CD4-positive, alpha-beta memory T cell (primary cell): ENCODE data around the gene ZG16. TPM values are rescaled to one million over a fixed set of nuclear protein-coding genes. Genes with fewer than 3 reads are reported as not detected.
"Not testable (repeated sequence)": the region's sequence is repeated elsewhere in the genome, so short reads cannot be mapped to it uniquely, and the experiment has no call there.

Source experiments
- CTCF ChIA-PET: fragments of 350-600 bp; sonication (Branson Sonifier 250); formaldehyde crosslinking; loops from one replicate; lab custom pipeline; 2021; ENCODE audit warnings: inconsistent platforms; ENCODE audit not compliant: partially characterized antibody; lab: Charles Lee
- POLR2A ChIA-PET: fragments of 350-600 bp; sonication (Branson Sonifier 250); formaldehyde crosslinking; loops from one replicate; lab custom pipeline; 2021; ENCODE audit not compliant: partially characterized antibody; lab: Charles Lee
- DNase-seq, 5 donors: peaks; one replicate each; pipeline versions ENCODE4 v3.0.0 to v3.0.0-alpha.2; 2020 to 2022; ENCODE audit warnings: mixed read lengths in 1 of 5
- H3K27ac ChIP-seq: one replicate; pipeline ENCODE4 v1.7.0; 2013; ENCODE audit warnings: low read depth, low read length
- H3K27me3 ChIP-seq: 2 replicates; pipeline ENCODE4 v1.7.0; 2013; ENCODE audit warnings: mild to moderate bottlenecking, low read length, moderate library complexity; ENCODE audit not compliant: insufficient read depth
- H3K36me3 ChIP-seq: 2 replicates; pipeline ENCODE4 v1.7.0; 2013; ENCODE audit warnings: mild to moderate bottlenecking, low read length, moderate library complexity; ENCODE audit not compliant: insufficient read depth
- H3K4me1 ChIP-seq: 2 replicates; pipeline ENCODE4 v1.7.0; 2013; ENCODE audit warnings: mild to moderate bottlenecking, low read length, moderate library complexity; ENCODE audit not compliant: insufficient read depth
- H3K4me3 ChIP-seq, 2 donors: one replicate each; pipeline ENCODE4 v1.7.0; 2013; ENCODE audit warnings: low read length in 2 of 2, mild to moderate bottlenecking in 1 of 2
- H3K9me3 ChIP-seq, 2 donors: one replicate each; pipeline ENCODE4 v1.7.0; 2013; ENCODE audit warnings: low read length in 2 of 2, control low read depth in 1 of 2; ENCODE audit not compliant: control insufficient read depth in 1 of 2
- H3K27ac Mint-ChIP-seq, 7 donors: one replicate each; pipeline ENCODE4 v1.8.0; 2020 to 2021; ENCODE audit warnings: mixed read lengths in 7 of 7, mild to moderate bottlenecking in 6 of 7, inconsistent platforms in 3 of 7, moderate library complexity in 3 of 7
- H3K27me3 Mint-ChIP-seq, 2 donors: one replicate each; pipeline ENCODE4 v1.8.0; 2020 to 2021; ENCODE audit warnings: mixed read lengths in 2 of 2
- H3K36me3 Mint-ChIP-seq, 2 donors: one replicate each; pipeline ENCODE4 v1.8.0; 2020 to 2021; ENCODE audit warnings: mixed read lengths in 2 of 2, inconsistent platforms in 1 of 2, mild to moderate bottlenecking in 1 of 2
- H3K4me1 Mint-ChIP-seq, 4 donors: one replicate each; pipeline ENCODE4 v1.8.0; 2020 to 2021; ENCODE audit warnings: mixed read lengths in 4 of 4, mild to moderate bottlenecking in 1 of 4
- H3K4me3 Mint-ChIP-seq, 8 donors: one replicate each; pipeline ENCODE4 v1.8.0; 2020 to 2021; ENCODE audit warnings: mixed read lengths in 8 of 8, mild to moderate bottlenecking in 7 of 8, moderate library complexity in 6 of 8, inconsistent platforms in 3 of 8
- H3K9me3 Mint-ChIP-seq, 8 donors: one replicate each; pipeline ENCODE4 v1.8.0; 2020 to 2021; ENCODE audit warnings: mixed read lengths in 8 of 8, mild to moderate bottlenecking in 5 of 8, inconsistent platforms in 3 of 8, moderate library complexity in 1 of 8
- intact Hi-C: fragments of 100-400 bp; cut with micrococcal nuclease; formaldehyde crosslinking; loops from one replicate; pipeline ENCODE4 v1.15.1; 2023
- polyA plus RNA-seq, 2 donors: library from polyadenylated mRNA; unstranded; fragments of 300-500 nt; fragmentation: Illumina TruSeq; gene quantifications; one replicate each; pipeline ENCODE4 v1.2.3, GENCODE V29; 2021
- total RNA-seq, 2 experiments: library from RNA; stranded (reverse); gene quantifications; one replicate each; pipeline ENCODE4 v1.2.3, GENCODE V29; 2021

ZG16 gene
- total and polyA plus RNA-seq, 4 experiments from 2014 or later = not detected

DNA sequence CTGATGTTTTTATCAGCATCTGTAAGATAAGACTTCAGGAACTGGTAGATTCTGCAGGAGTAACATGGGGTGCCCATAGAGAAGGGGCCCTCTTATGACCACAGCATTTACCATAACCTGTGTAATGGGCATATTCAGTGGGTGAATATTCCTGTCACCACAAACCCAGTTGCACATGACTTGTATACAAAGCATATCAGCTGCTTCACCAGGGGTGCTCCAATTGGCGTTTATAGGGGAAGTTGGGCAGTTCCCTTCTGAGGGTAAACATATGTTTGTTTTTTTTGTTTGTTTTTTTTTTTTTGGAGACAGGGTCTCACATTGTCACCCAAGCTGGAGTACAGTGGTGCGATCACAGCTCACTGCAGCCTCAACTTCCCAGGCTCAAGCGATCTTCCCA is 11.5 kb upstream of the ZG16 start:
- no peak overlapping the region for H3K27ac ChIP-seq
- Mint-ChIP-seq H3K36me3 (no peaks in the 10 kb centered on the region), H3K27ac (no peak overlapping the region), H3K9me3 (no peaks in the 10 kb centered on the region), H3K4me1 (peaks cover 0 to 13% (median 2%) of the 10 kb centered on the region in 4 donors), H3K4me3 (no peak overlapping the region), H3K27me3 (no peaks in the 10 kb centered on the region)
- intact Hi-C loops = no loop called here
- no peaks in the 10 kb centered on the region for H3K9me3 ChIP-seq
- no peaks in the 10 kb centered on the region for H3K36me3 ChIP-seq
- CTCF ChIA-PET = interaction anchor here (0.6 to 1.2 kb wide), 2 partner anchors 18 to 50 kb away, joined by 3 to 4 read pairs; no protein-coding TSS in a partner anchor
- no peak overlapping the region for H3K4me3 ChIP-seq
- POLR2A ChIA-PET = no interaction called here
- H3K27me3 ChIP-seq = no peaks in the 10 kb centered on the region
- DNase-seq = no peak
- no peaks in the 10 kb centered on the region for H3K4me1 ChIP-seq

- Histone ChIP-seq H3K4me3 (no peak overlapping the region), H3K9me3 (no peaks in the 10 kb centered on the region), H3K4me1 (no peaks in the 10 kb centered on the region), H3K27me3 (no peaks in the 10 kb centered on the region), H3K36me3 (no peaks in the 10 kb centered on the region), H3K27ac (no peak overlapping the region)
- ChIA-PET CTCF (interaction anchor here (0.6 to 1.2 kb wide), 2 partner anchors 18 to 50 kb away, joined by 3 to 4 read pairs; no protein-coding TSS in a partner anchor), POLR2A (interaction anchor here (0.8 to 1.4 kb wide), 2 partner anchors 13 to 29 kb away, joined by 3 to 4 read pairs; no protein-coding TSS in a partner anchor)
- no peak for DNase-seq
- H3K9me3 Mint-ChIP-seq = no peaks in the 10 kb centered on the region
- H3K4me1 Mint-ChIP-seq = peaks cover 0 to 13% (median 2%) of the 10 kb centered on the region in 4 donors
- no peak overlapping the region for H3K4me3 Mint-ChIP-seq
- intact Hi-C loops = no loop called here
- H3K27ac Mint-ChIP-seq = no peak overlapping the region
- no peaks in the 10 kb centered on the region for H3K27me3 Mint-ChIP-seq
- no peaks in the 10 kb centered on the region for H3K36me3 Mint-ChIP-seq
Measured at GRCh38 chr16:29767062-29767461, 11.0 kb upstream of the ZG16 start.

- Histone ChIP-seq H3K27ac (no peak overlapping the region), H3K4me3 (no peak overlapping the region), H3K27me3 (no peaks in the 10 kb centered on the region), H3K9me3 (no peaks in the 10 kb centered on the region), H3K4me1 (no peaks in the 10 kb centered on the region), H3K36me3 (no peaks in the 10 kb centered on the region)
- H3K4me1 Mint-ChIP-seq = peaks cover 0 to 10% (median 2%) of the 10 kb centered on the region in 4 donors
- CTCF ChIA-PET = interaction anchor here (1.2 to 2.1 kb wide), 3 partner anchors 10 to 69 kb away, joined by 5 read pairs; no protein-coding TSS in a partner anchor
- no peaks in the 10 kb centered on the region for H3K27me3 Mint-ChIP-seq
- POLR2A ChIA-PET = interaction anchor here (0.6 to 1.8 kb wide), 4 partner anchors 12 to 31 kb away, joined by 3 to 7 read pairs (median 5); partner anchors contain the start of gene KIF22
- H3K27ac Mint-ChIP-seq = peak overlapping the region in 1 of 7 donors; percentile 29
- H3K4me3 Mint-ChIP-seq = no peak overlapping the region
- no peaks in the 10 kb centered on the region for H3K36me3 Mint-ChIP-seq
- intact Hi-C loops = no loop called here
- no peaks in the 10 kb centered on the region for H3K9me3 Mint-ChIP-seq
- DNase-seq = no peak
Measured at GRCh38 chr16:29769507-29769906, 8.5 kb upstream of the ZG16 start.

DNA sequence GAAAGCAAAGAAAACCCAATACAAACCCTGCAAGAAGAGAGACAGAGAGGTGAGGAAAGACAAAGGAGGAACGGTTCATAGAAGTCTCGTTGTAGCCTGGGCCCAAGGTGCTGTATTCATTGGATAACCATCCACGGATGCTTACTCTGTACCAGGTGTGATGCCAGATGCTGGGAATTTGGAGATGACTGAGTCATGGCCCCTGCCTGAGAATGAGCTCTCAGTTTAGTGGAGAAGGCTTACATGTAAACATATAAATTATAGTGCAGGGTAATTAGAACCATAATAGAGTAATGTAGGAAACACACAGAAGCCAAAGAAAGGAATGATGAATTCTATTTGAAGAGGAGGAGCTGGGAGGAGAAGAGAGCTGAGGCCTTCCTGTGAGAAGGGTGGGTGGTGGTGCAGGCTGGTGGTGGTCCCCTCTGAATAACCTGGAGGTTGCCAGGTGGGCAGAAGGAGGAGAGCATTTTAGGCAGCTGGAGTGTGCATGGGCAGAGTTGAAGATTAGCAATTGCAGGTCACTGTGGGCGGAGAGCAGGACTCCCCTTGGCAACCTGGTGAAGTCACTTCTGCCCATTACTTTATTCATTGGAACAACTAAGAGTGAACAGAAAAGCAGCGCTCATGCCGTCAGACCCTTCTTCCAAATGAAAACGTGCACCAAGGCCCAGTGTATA is 7.7 kb upstream of the ZG16 start:
- Mint-ChIP-seq H3K27ac (peak overlapping the region in 3 of 7 donors; percentile 4 to 51 (median 30)), H3K4me3 (peak overlapping the region in 1 of 8 donors; percentile 17), H3K36me3 (no peaks in the 10 kb centered on the region), H3K9me3 (no peaks in the 10 kb centered on the region), H3K4me1 (peaks cover 0 to 8% (median 2%) of the 10 kb centered on the region in 4 donors), H3K27me3 (no peaks in the 10 kb centered on the region)
- Histone ChIP-seq H3K4me3 (no peak overlapping the region), H3K27me3 (no peaks in the 10 kb centered on the region), H3K27ac (no peak overlapping the region), H3K4me1 (no peaks in the 10 kb centered on the region), H3K36me3 (no peaks in the 10 kb centered on the region), H3K9me3 (no peaks in the 10 kb centered on the region)
- ChIA-PET CTCF (no interaction called here), POLR2A (interaction anchor here (1.0 to 1.8 kb wide), 3 partner anchors 20 to 38 kb away, joined by 3 to 7 read pairs (median 5); partner anchors contain the start of gene KIF22)
- intact Hi-C loops = no loop called here
- no peak for DNase-seq

DNA sequence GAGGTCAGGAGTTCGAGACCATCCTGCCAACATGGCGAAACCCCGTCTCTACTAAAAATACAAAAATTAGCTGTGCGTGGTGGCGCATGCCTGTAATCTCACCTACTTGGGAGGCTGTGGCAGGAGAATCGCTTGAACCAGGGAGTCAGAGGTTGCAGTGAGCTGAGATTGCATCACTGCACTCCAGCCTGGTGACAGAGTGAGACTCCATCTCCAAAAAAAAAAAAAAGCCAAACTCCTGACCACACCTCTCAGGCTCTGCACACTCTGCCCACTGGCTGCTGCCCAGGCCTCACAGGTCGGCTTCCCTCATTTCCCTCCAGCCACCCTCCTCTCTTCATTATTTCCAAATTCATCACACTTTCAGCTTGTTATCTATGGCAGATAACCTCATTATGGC is 5.7 kb upstream of the ZG16 start:
- H3K9me3 Mint-ChIP-seq, intact Hi-C loops, H3K36me3 ChIP-seq, H3K27me3 ChIP-seq, H3K4me3 ChIP-seq, H3K4me1 Mint-ChIP-seq, H3K27ac ChIP-seq, H3K9me3 ChIP-seq, H3K27me3 Mint-ChIP-seq, H3K36me3 Mint-ChIP-seq, H3K4me1 ChIP-seq, DNase-seq: not testable (repeated sequence)
- ChIA-PET CTCF (interaction anchor here (0.8 kb wide), 1 partner anchor 13 kb away, joined by 3 read pairs; no protein-coding TSS in a partner anchor), POLR2A (interaction anchor here (0.6 to 2.8 kb wide), 4 partner anchors 12 to 52 kb away, joined by 3 to 8 read pairs (median 6); partner anchors contain the start of genes C16orf54 and KIF22)
- H3K27ac Mint-ChIP-seq = peak overlapping the region in 1 of 7 donors; percentile 57
- peak overlapping the region in 1 of 8 donors; percentile 41 for H3K4me3 Mint-ChIP-seq

- no peak overlapping the region for H3K4me3 ChIP-seq
- CTCF ChIA-PET = interaction anchor here (0.9 to 2.1 kb wide), 4 partner anchors 10 to 75 kb away, joined by 3 to 7 read pairs (median 4); no protein-coding TSS in a partner anchor
Measured at GRCh38 chr16:29774730-29775129, 3.3 kb upstream of the ZG16 start.

More at GRCh38 chr16:29774730-29775129, 3.3 kb upstream of the ZG16 start:
- intact Hi-C loops = no loop called here
- POLR2A ChIA-PET = interaction anchor here (1.2 to 2.8 kb wide), 2 partner anchors 29 to 36 kb away, joined by 3 to 8 read pairs; partner anchors contain the start of gene C16orf54
- no peaks in the 10 kb centered on the region for H3K9me3 ChIP-seq
- no peaks in the 10 kb centered on the region for H3K4me1 ChIP-seq
- Mint-ChIP-seq H3K9me3 (no peaks in the 10 kb centered on the region), H3K36me3 (no peaks in the 10 kb centered on the region), H3K27ac (peak overlapping the region in 1 of 7 donors; percentile 30), H3K27me3 (no peaks in the 10 kb centered on the region), H3K4me3 (no peak overlapping the region), H3K4me1 (peaks cover 0 to 6% (median 2%) of the 10 kb centered on the region in 4 donors)
- no peaks in the 10 kb centered on the region for H3K27me3 ChIP-seq
- DNase-seq = no peak
- H3K36me3 ChIP-seq = no peaks in the 10 kb centered on the region
- no peak overlapping the region for H3K27ac ChIP-seq
